Esophagus muscularis mucosa (tissue), 3 donors: ENCODE measurements around the gene KIF22.

ENCODE experiments used
- POLR2AphosphoS5 ChIP-seq, 2 donors: sonication (generic); formaldehyde crosslinking; IDR thresholded peaks; one replicate each; pipeline ENCODE4 v1.6.1; 2017; ENCODE audit warnings: antibody characterized with exemption in 2 of 2
- TF ChIP-seq, protein P1 (sequence below), 3 experiments: fragments of 200-600 bp in 2 of 3; fragments of 450-650 bp in 1 of 3; sonication (generic) in 2 of 3; IDR thresholded peaks; one replicate each; pipeline ENCODE4 v1.5.1; 2017 to 2019; ENCODE audit warnings: antibody characterized with exemption in 3 of 3, mild to moderate bottlenecking in 2 of 3, moderate library complexity in 1 of 3

DNA sequence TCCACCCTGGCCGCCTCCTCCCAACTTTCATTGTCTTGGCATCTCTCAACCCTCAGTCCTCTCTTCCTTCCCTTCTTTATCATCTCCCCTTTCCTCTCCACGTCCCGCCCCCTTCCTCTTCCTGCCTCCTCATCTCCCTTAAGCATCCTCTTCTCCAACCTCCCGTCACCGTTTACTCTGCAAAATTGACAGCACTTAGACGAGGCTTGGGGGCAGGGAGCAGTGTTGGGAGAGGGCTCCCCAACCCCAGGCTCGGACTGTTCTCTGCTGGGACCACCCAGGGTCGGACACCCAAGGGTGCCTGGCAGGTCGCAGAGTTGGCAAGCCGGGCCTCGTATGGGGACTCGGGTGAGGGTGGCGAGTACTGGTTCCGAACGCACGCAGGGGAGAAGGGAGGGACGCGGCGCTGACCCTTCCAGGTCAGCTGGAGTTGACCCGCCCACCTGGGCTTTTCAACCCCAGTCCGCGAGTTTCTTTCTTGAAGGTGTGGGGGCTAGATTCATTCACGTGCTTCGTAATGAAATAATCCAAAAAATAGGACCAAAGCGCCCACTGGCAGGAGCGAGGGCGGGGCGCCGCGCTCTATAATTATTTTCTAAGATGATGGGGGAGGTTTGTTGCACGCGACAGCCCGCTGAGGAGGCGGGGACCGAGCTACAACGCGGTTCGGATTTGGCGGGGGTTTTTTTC is 24.6 kb downstream of the KIF22 start:
- TF ChIP-seq, protein P1, sequence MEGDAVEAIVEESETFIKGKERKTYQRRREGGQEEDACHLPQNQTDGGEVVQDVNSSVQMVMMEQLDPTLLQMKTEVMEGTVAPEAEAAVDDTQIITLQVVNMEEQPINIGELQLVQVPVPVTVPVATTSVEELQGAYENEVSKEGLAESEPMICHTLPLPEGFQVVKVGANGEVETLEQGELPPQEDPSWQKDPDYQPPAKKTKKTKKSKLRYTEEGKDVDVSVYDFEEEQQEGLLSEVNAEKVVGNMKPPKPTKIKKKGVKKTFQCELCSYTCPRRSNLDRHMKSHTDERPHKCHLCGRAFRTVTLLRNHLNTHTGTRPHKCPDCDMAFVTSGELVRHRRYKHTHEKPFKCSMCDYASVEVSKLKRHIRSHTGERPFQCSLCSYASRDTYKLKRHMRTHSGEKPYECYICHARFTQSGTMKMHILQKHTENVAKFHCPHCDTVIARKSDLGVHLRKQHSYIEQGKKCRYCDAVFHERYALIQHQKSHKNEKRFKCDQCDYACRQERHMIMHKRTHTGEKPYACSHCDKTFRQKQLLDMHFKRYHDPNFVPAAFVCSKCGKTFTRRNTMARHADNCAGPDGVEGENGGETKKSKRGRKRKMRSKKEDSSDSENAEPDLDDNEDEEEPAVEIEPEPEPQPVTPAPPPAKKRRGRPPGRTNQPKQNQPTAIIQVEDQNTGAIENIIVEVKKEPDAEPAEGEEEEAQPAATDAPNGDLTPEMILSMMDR (IDR thresholded peaks at IDR 0.05): no peak
- no peak for TF ChIP-seq POLR2AphosphoS5 (IDR thresholded peaks at IDR 0.05)
